NT2/D1 (cell line): ENCODE measurements around the gene GDI2.

Experiments
- SUZ12 ChIP-seq: IDR thresholded peaks from 2 replicates; pipeline ENCODE4 v1.6.1; 2011; ENCODE audit not compliant: insufficient read length, insufficient read depth; ENCODE audit errors: extremely low read depth
- YY1 ChIP-seq: IDR thresholded peaks from 2 replicates; pipeline ENCODE4 v1.6.1; 2011; ENCODE audit not compliant: insufficient read length, insufficient read depth
- ZNF274 ChIP-seq: IDR thresholded peaks from 2 replicates; pipeline ENCODE4 v1.6.1; 2011; ENCODE audit warnings: mild to moderate bottlenecking, low read depth, low read length

DNA sequence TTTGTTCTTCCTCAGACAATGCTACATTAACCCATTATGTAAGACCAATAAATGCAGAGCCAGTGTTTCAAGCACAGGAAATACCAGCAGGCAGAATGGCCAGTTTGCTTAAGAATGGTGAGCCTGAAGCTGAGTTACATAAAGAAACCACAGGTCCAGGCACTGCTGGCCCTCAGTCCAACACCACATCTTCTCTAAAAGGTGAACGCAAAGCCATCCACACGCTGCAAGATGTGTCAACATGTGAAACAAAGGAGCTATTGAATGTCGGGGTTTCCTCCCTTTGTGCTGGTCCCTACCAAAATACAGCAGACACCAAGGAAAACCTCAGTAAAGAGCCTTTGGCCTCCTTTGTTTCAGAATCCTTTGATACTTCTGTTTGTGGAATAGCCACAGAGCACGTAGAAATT lies 64.8 kb downstream of the GDI2 start:
- no peak for TF ChIP-seq YY1
- no peak for TF ChIP-seq SUZ12
- no peak for TF ChIP-seq ZNF274
